SK-N-SH (cell line): Measurements from ENCODE around the gene SLC4A2. TPM values are rescaled to one million over a fixed set of nuclear protein-coding genes. Genes with fewer than 3 reads are reported as not detected.

Experiments
- CTCF ChIA-PET: fragments of 300-600, 350-600 bp; formaldehyde crosslinking; extraction: SDS; loops from one replicate; lab custom pipeline; 2021; lab: Yijun Ruan, JAX
- POLR2A ChIA-PET: fragments of 350-600 bp; sonication (Branson Sonifier 250); formaldehyde crosslinking; extraction: SDS; loops from one replicate; lab custom pipeline; 2020; ENCODE audit warnings: antibody characterized with exemption, inconsistent platforms; lab: Yijun Ruan, JAX
- DNase-seq: peaks from one replicate; pipeline ENCODE4 v3.0.0; 2012
- H2AFZ ChIP-seq: fragments of 200-600 bp; sonication (generic); 2 replicates; pipeline ENCODE4 v1.8.1; 2016; ENCODE audit warnings: antibody characterized with exemption, mild to moderate bottlenecking, low read depth
- H3F3A ChIP-seq: fragments of 200-600 bp; sonication (generic); replicated peaks from 2 replicates; pipeline ENCODE3; 2016; ENCODE audit warnings: antibody characterized with exemption, mild to moderate bottlenecking; ENCODE audit not compliant: insufficient read depth
- H3K27ac ChIP-seq, 2 experiments: fragments of 200-500 bp in 1 of 2; fragments of 200-600 bp in 1 of 2; sonication (Bioruptor generic) in 1 of 2; sonication (generic), shearing (Covaris generic) in 1 of 2; 2 replicates each; pipeline versions ENCODE4 v1.5.1 to v1.6.1; 2014 to 2016; ENCODE audit warnings: low read depth in 2 of 2, inconsistent platforms in 1 of 2, low read length in 1 of 2, mild to moderate bottlenecking in 1 of 2, mixed read lengths in 1 of 2
- H3K27me3 ChIP-seq: fragments of 200-600 bp; sonication (generic), shearing (Covaris generic); 2 replicates; pipeline ENCODE4 v1.6.1; 2016; ENCODE audit warnings: mixed run types; ENCODE audit not compliant: insufficient read depth
- H3K36me3 ChIP-seq, 2 experiments: fragments of 200-500 bp in 1 of 2; fragments of 200-600 bp in 1 of 2; sonication (Bioruptor generic) in 1 of 2; sonication (generic) in 1 of 2; replicated peaks in 1 of 2; 2 replicates each; pipeline versions ENCODE3 to v1.5.1; 2014 to 2016; ENCODE audit warnings: low read length in 1 of 2, mild to moderate bottlenecking in 1 of 2; ENCODE audit not compliant: insufficient read depth in 2 of 2, control insufficient read depth in 1 of 2
- H3K4me1 ChIP-seq, 2 experiments: fragments of 200-500 bp in 1 of 2; fragments of 200-600 bp in 1 of 2; sonication (Bioruptor generic) in 1 of 2; sonication (generic), shearing (Covaris generic) in 1 of 2; 2 replicates each; pipeline versions ENCODE4 v1.5.1 to v1.6.1; 2014 to 2016; ENCODE audit warnings: low read depth in 1 of 2, low read length in 1 of 2, mixed run types in 1 of 2; ENCODE audit not compliant: insufficient read depth in 2 of 2, control insufficient read depth in 1 of 2
- H3K4me2 ChIP-seq: fragments of 200-600 bp; sonication (generic), shearing (Covaris generic); 2 replicates; pipeline ENCODE4 v1.6.1; 2017; ENCODE audit warnings: mixed run types
- H3K4me3 ChIP-seq, 2 experiments: fragments of 200-500 bp in 1 of 2; fragments of 200-600 bp in 1 of 2; sonication (Bioruptor generic) in 1 of 2; sonication (generic), shearing (Covaris generic) in 1 of 2; 2 replicates each; pipeline versions ENCODE4 v1.5.1 to v1.8.1; 2014 to 2016; ENCODE audit warnings: low read depth in 2 of 2, inconsistent platforms in 1 of 2, low read length in 1 of 2, mild to moderate bottlenecking in 1 of 2, mixed read lengths in 1 of 2, moderate library complexity in 1 of 2
- H3K79me2 ChIP-seq: fragments of 200-600 bp; sonication (generic); 2 replicates; pipeline ENCODE4 v1.8.1; 2017; ENCODE audit warnings: mild to moderate bottlenecking; ENCODE audit not compliant: insufficient read depth
- H3K9ac ChIP-seq: fragments of 200-600 bp; sonication (generic); 2 replicates; pipeline ENCODE4 v1.6.1; 2017; ENCODE audit warnings: mixed run types
- H3K9me2 ChIP-seq: fragments of 200-600 bp; sonication (generic); 2 replicates; pipeline ENCODE4 v1.6.1; 2017; ENCODE audit warnings: mixed run types
- H3K9me3 ChIP-seq: fragments of 200-600 bp; sonication (generic); 2 replicates; pipeline ENCODE4 v1.6.1; 2017; ENCODE audit warnings: mixed run types, mild to moderate bottlenecking, moderate library complexity
- H4K20me1 ChIP-seq: fragments of 200-600 bp; sonication (generic); 2 replicates; pipeline ENCODE4 v1.6.1; 2017; ENCODE audit warnings: mild to moderate bottlenecking, mixed run types; ENCODE audit not compliant: insufficient read depth
- CTCF ChIP-seq: fragments of 200-600 bp; sonication (generic); IDR thresholded peaks from 2 replicates; pipeline ENCODE4 v1.6.1; 2017; ENCODE audit warnings: antibody characterized with exemption, mild to moderate bottlenecking, moderate library complexity
- EP300 ChIP-seq, 2 experiments: IDR thresholded peaks; 2 replicates each; pipeline versions ENCODE4 v1.4.0 to v1.6.1; 2012; ENCODE audit warnings: borderline replicate concordance in 1 of 2, low read depth in 1 of 2, low read length in 1 of 2
- FOSL2 ChIP-seq: IDR thresholded peaks from 2 replicates; pipeline ENCODE4 v1.4.0; 2012; ENCODE audit warnings: low read depth, mild to moderate bottlenecking, moderate library complexity, borderline replicate concordance
- GABPA ChIP-seq: IDR thresholded peaks from 2 replicates; pipeline ENCODE4 v1.4.0; 2012; ENCODE audit warnings: low read depth, mild to moderate bottlenecking
- MAX ChIP-seq: IDR thresholded peaks from 2 replicates; pipeline ENCODE4 v1.4.0; 2012; ENCODE audit warnings: low read depth
- MEF2A ChIP-seq: IDR thresholded peaks from 2 replicates; pipeline ENCODE4 v1.4.0; 2012; ENCODE audit warnings: low read depth, borderline replicate concordance
- MXI1 ChIP-seq: IDR thresholded peaks from 2 replicates; pipeline ENCODE4 v1.6.1; 2012; ENCODE audit warnings: mild to moderate bottlenecking, low read depth, low read length, improper control_type of control experiment
- NRF1 ChIP-seq: IDR thresholded peaks from 2 replicates; pipeline ENCODE4 v1.6.1; 2012; ENCODE audit warnings: low read depth, mild to moderate bottlenecking, low read length
- POLR2AphosphoS5 ChIP-seq: IDR thresholded peaks from 2 replicates; pipeline ENCODE4 v1.6.1; 2012; ENCODE audit warnings: low read depth, low read length
- RFX5 ChIP-seq: IDR thresholded peaks from 2 replicates; pipeline ENCODE4 v1.6.1; 2012; ENCODE audit warnings: mild to moderate bottlenecking, improper control_type of control experiment, low read length
- RXRA ChIP-seq: IDR thresholded peaks from 2 replicates; pipeline ENCODE4 v1.4.0; 2012; ENCODE audit warnings: low read depth, mild to moderate bottlenecking, borderline replicate concordance
- SMC3 ChIP-seq: IDR thresholded peaks from 2 replicates; pipeline ENCODE4 v1.6.1; 2012; ENCODE audit warnings: low read depth, low read length, improper control_type of control experiment
- TAF1 ChIP-seq: IDR thresholded peaks from 2 replicates; pipeline ENCODE4 v1.6.1; 2012; ENCODE audit warnings: low read depth, mild to moderate bottlenecking, low read length, moderate library complexity, borderline replicate concordance
- WGBS: methylation state at CpG from one replicate; pipeline ENCODE4 v1.1.6; 2017; ENCODE audit warnings: low lambda C conversion rate; 5-methylcytosine and 5-hydroxymethylcytosine counted together
- polyA plus RNA-seq, 3 experiments: library from polyadenylated mRNA; depleted of rRNA; stranded (reverse); fragments of >200 nt; gene quantifications; 2 replicates each; pipeline ENCODE4 v1.2.3, GENCODE V29; 2012
- TF ChIP-seq, protein P1 (sequence below): IDR thresholded peaks from 2 replicates; pipeline ENCODE4 v1.4.0; 2012; ENCODE audit warnings: low read depth, borderline replicate concordance
- TF ChIP-seq, protein P2 (sequence below): fragments of 150-350 bp; IDR thresholded peaks from 2 replicates; pipeline ENCODE4 v1.6.1; 2016; ENCODE audit warnings: mild to moderate bottlenecking, low read depth, low read length

Gene SLC4A2
- polyA plus RNA-seq, 1 of the 3 experiments (the other 2 are of a cell fraction): 167 TPM

- H3K9ac ChIP-seq: peak overlapping the region; percentile 96
- no peaks in the 10 kb centered on the region; the same call in 1 of the 2 replicates for H4K20me1 ChIP-seq
- H2AFZ ChIP-seq: no peak overlapping the region
- peaks cover 25 to 41% of the 10 kb centered on the region in 2 experiments for H3K4me1 ChIP-seq
- peak overlapping the region; percentile 94 to 99 for H3K4me3 ChIP-seq
- CTCF ChIA-PET: interaction anchor here (1.2 to 21.3 kb wide), 3 partner anchors 15 to 30 kb away, joined by 3 to 474 read pairs (median 46); partner anchors contain the start of genes CDK5 and SLC4A2
- no peaks in the 10 kb centered on the region for H3K27me3 ChIP-seq
- peaks cover 39% of the 10 kb centered on the region for H3F3A ChIP-seq
- no peaks in the 10 kb centered on the region for H3K9me3 ChIP-seq
- TF ChIP-seq, protein P1, sequence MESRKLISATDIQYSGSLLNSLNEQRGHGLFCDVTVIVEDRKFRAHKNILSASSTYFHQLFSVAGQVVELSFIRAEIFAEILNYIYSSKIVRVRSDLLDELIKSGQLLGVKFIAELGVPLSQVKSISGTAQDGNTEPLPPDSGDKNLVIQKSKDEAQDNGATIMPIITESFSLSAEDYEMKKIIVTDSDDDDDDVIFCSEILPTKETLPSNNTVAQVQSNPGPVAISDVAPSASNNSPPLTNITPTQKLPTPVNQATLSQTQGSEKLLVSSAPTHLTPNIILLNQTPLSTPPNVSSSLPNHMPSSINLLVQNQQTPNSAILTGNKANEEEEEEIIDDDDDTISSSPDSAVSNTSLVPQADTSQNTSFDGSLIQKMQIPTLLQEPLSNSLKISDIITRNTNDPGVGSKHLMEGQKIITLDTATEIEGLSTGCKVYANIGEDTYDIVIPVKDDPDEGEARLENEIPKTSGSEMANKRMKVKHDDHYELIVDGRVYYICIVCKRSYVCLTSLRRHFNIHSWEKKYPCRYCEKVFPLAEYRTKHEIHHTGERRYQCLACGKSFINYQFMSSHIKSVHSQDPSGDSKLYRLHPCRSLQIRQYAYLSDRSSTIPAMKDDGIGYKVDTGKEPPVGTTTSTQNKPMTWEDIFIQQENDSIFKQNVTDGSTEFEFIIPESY: no peak
- no peak for TF ChIP-seq NRF1
- no peak for TF ChIP-seq FOSL2
- TF ChIP-seq MEF2A: no peak
- no peak for TF ChIP-seq TAF1
- TF ChIP-seq, protein P2, sequence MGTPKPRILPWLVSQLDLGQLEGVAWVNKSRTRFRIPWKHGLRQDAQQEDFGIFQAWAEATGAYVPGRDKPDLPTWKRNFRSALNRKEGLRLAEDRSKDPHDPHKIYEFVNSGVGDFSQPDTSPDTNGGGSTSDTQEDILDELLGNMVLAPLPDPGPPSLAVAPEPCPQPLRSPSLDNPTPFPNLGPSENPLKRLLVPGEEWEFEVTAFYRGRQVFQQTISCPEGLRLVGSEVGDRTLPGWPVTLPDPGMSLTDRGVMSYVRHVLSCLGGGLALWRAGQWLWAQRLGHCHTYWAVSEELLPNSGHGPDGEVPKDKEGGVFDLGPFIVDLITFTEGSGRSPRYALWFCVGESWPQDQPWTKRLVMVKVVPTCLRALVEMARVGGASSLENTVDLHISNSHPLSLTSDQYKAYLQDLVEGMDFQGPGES: no peak
- no peak for TF ChIP-seq SMC3
- TF ChIP-seq RXRA: no peak
- TF ChIP-seq POLR2AphosphoS5: no peak; the same call in 1 of the 2 replicates
- no peak for TF ChIP-seq MAX
- no peak for TF ChIP-seq RFX5
- DNase-seq: no peak
- peaks cover 12 to 58% of the 10 kb centered on the region in 2 experiments for H3K36me3 ChIP-seq
- H3K9me2 ChIP-seq: no peaks in the 10 kb centered on the region
- 83% methylated on average over 24 of the region's 27 CpGs for WGBS
- H3K4me2 ChIP-seq: peak overlapping the region; percentile 98
- peak overlapping the region; percentile 13 to 78; a peak in 2 of 4 replicates for H3K27ac ChIP-seq
- H3K79me2 ChIP-seq: peaks cover 48% of the 10 kb centered on the region
- POLR2A ChIA-PET: no interaction called here
Measured at GRCh38 chr7:151079199-151079910, 20.0 kb downstream of the SLC4A2 start.

DNA sequence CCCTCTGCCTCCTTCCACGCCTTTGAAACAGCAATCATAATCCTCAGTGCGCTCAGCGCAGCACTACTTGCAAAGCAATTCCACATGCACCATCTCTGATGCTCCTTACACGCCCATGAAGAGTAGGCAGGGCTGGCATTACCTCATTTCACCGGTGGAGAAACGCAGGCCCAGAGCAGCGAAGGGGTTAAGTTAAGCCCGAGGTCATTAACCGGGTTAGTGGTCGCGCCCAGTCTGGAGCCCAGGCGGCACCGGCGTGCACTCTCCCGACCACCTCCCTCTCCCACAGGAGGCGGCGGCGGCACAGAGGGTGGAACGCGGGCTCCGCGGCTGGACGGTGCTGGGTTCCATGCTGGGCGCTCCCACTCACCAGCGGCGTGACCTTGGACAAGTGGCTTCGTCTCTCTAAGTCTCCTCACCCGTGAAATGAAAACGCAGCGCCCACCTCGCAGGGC lies 20.7 kb downstream of the SLC4A2 start:
- Histone ChIP-seq H4K20me1 (no peaks in the 10 kb centered on the region; the same call in 1 of the 2 replicates), H3K27me3 (no peaks in the 10 kb centered on the region), H3K79me2 (peaks cover 48% of the 10 kb centered on the region), H3K4me3 (peak overlapping the region; percentile 94 to 99), H3K4me2 (peak overlapping the region; percentile 98), H3K27ac (peak overlapping the region; percentile 78 to 95), H3K9me3 (no peaks in the 10 kb centered on the region), H3K9ac (peak overlapping the region; percentile 96), H3K9me2 (no peaks in the 10 kb centered on the region), H3K36me3 (peaks cover 12 to 51% of the 10 kb centered on the region in 2 experiments), H2AFZ (peak overlapping the region; percentile 73; the same call in 1 of the 2 replicates), H3F3A (peaks cover 42% of the 10 kb centered on the region)
- DNase-seq: peak; percentile 77
- ChIA-PET CTCF (interaction anchor here (0.6 to 21.3 kb wide), 7 partner anchors 15 to 89 kb away, joined by 3 to 474 read pairs (median 5); partner anchors contain the start of genes CDK5 and SLC4A2), POLR2A (interaction anchor here (0.8 to 1.5 kb wide), 8 partner anchors 10 to 152 kb away, joined by 3 to 7 read pairs (median 4); partner anchors contain the start of genes ABCB8 and CHPF2)
- 4% methylated on average over 30 of the region's 31 CpGs for WGBS
- no peak for TF ChIP-seq EP300 (IDR thresholded peaks at IDR 0.05; ENCODE audit: borderline replicate concordance in 1 of 2, low read depth in 1 of 2, low read length in 1 of 2)
- peak; percentile 23; the same call in 1 of the 2 replicates for TF ChIP-seq MXI1
- no peak for TF ChIP-seq GABPA
- peak; percentile 6; the same call in 1 of the 2 replicates for TF ChIP-seq CTCF
- TF ChIP-seq, all 33 proteins: peak for 2
- peaks cover 25 to 42% of the 10 kb centered on the region in 2 experiments for H3K4me1 ChIP-seq
